Suppressor macrophage (primary cell): ENCODE measurements around the gene AGO4.
A peak's percentile ranks its signal among the peaks of the same experiment; 100 is the strongest.

Experiments
- DNase-seq, 4 experiments: peaks; one replicate each; pipeline ENCODE4 v3.0.0-alpha.2; 2020 to 2022

Gene AGO4

DNA sequence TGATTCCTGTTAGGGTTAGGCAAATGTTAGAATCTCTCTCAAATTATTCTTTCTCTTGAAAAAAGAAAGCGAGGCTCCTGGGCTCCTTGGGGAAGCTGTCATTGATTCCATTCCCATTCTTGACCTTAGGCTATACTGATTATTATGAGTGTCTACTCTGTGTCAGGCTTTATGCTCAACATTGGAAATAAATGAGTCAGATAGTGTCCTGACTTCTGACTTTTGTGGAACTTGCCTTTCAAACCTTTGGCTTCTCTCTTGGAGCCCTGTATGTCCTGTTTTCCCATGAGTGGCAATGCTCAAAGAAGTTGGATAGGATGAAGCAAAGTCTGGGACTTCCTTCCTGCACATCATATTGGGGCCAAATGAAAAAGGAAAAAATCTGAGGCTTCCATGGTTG lies 86.8 kb downstream of the AGO4 start:
- DNase-seq, result peak in 3 of 4 experiments; percentile 29 to 61 (median 36)

DNA sequence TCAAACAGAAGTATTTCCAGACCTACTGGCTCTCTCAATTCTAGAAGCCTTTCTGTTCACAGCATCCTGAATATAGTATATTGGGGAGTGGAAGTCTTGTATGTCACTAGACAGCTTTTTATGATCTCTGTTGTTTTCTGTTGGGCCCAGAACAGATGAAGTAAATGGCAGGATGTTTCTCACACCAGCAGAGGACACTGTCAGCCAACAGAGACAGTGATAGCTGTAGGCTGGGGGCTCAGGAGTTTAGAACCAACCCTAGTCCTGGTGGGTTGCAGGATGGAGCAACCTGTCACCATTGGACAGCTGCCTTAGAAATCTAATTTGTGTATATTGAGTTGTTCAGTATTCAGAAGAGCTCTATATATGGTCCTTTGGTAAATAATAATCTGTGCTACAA lies 92.1 kb downstream of the AGO4 start:
- DNase-seq, result no peak

DNA sequence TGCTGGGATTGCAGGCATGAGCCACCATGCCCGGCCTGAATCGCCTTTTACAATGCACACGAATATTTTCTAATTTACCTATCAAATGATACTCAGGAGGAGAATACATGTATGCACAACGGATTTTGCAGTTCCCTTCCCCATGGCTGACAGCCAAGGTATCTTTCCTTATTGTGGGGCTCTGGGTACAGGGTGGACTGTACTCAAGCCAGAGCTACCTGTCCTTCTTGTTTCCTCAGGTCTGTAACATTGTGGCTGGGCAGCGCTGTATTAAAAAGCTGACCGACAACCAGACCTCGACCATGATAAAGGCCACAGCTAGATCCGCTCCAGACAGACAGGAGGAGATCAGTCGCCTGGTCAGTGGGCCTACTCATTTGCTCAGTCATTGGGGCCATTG lies 93.4 kb downstream of the AGO4 start:
- DNase-seq, result no peak

DNA sequence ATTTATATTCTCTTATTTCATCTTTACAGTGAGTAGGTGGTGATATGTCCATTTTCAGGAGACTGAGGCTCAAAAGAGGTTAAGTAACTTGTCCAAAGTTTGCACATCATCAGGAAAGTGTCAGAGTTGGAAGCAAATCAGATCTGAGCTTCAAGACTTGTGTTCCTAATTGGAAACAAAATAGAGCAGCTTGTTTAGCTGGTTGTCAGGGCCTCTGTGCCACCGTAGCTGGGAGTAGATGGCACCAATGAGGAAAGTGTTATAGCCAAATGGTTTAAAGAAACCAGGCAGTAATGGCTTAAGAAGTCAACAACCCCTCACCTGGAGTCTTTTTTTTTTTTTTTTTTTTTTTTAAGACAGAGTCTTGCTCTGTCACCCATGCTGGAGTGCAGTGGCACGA lies 94.9 kb downstream of the AGO4 start:
- DNase-seq, result no peak
